Measurements from ENCODE around the gene ABCA13. TPM values are rescaled to one million over a fixed set of nuclear protein-coding genes. Genes with fewer than 3 reads are reported as not detected.

The ABCA13 gene
- total RNA-seq, 1 experiment from 2014 or later, result 1.7 TPM

- no TSS peak for BruUV-seq (replicated peaks)
- H3K27ac ChIP-seq (ENCODE audit: low read length), result no peak overlapping the region
- ATAC-seq (no peak), DNase-seq (ENCODE audit: low read depth, low spot score) (no peak)
- in situ Hi-C loops (cut with HindIII; ENCODE audit: low pct_unique_long_range_greater_than_20kb, low sequenced_read_pairs), result no loop called here
- H3K9me3 ChIP-seq (ENCODE audit: control insufficient read depth, insufficient read depth, low read depth, low read length), result no peaks in the 10 kb centered on the region
- H3K4me1 ChIP-seq (ENCODE audit: control insufficient read depth, insufficient read depth, low read length), result no peaks in the 10 kb centered on the region
- peaks cover 12% of the 10 kb centered on the region; the same call in 1 of the 2 replicates for H3K27me3 ChIP-seq (ENCODE audit: control insufficient read depth, insufficient read depth, low read length)
- H3K4me3 ChIP-seq (ENCODE audit: low read depth in 2 of 2, low read length in 2 of 2), result no peak overlapping the region
- ChIA-PET POLR2A (no interaction called here), CTCF (no interaction called here)
- intact Hi-C loops (cut with micrococcal nuclease; ENCODE audit: unreplicated experiment), result no loop called here
- H3K36me3 ChIP-seq (ENCODE audit: control insufficient read depth, insufficient read depth, low read length), result no peaks in the 10 kb centered on the region
- TF ChIP-seq SIN3A (IDR thresholded peaks at IDR 0.05; ENCODE audit: borderline replicate concordance, insufficient read depth, low read depth, low read length), result no peak
- TF ChIP-seq POLR2AphosphoS5 (IDR thresholded peaks at IDR 0.05; ENCODE audit: low read depth, low read length), result no peak
Observed at GRCh38 chr7:48280100-48280499, 108.8 kb downstream of the ABCA13 start.

- intact Hi-C loops (cut with micrococcal nuclease; ENCODE audit: unreplicated experiment) (no loop called here), in situ Hi-C loops (cut with HindIII; ENCODE audit: low pct_unique_long_range_greater_than_20kb, low sequenced_read_pairs) (no loop called here)
- Histone ChIP-seq H3K36me3 (ENCODE audit: control insufficient read depth, insufficient read depth, low read length) (no peaks in the 10 kb centered on the region), H3K27me3 (ENCODE audit: control insufficient read depth, insufficient read depth, low read length) (no peaks in the 10 kb centered on the region; the same call in 1 of the 2 replicates), H3K27ac (ENCODE audit: low read length) (no peak overlapping the region), H3K9me3 (ENCODE audit: control insufficient read depth, insufficient read depth, low read depth, low read length) (no peaks in the 10 kb centered on the region), H3K4me1 (ENCODE audit: control insufficient read depth, insufficient read depth, low read length) (no peaks in the 10 kb centered on the region), H3K4me3 (ENCODE audit: low read depth in 2 of 2, low read length in 2 of 2) (no peak overlapping the region)
- ATAC-seq, result no peak
- CTCF ChIA-PET, result no interaction called here
- no TSS peak for BruUV-seq (replicated peaks)
- DNase-seq (ENCODE audit: low read depth, low spot score), result no peak
- POLR2A ChIA-PET, result no interaction called here
- TF ChIP-seq SIN3A (IDR thresholded peaks at IDR 0.05; ENCODE audit: borderline replicate concordance, insufficient read depth, low read depth, low read length) (no peak), TCF7L2 (IDR thresholded peaks at IDR 0.05; ENCODE audit: low read depth, low read length) (no peak), POLR2AphosphoS5 (IDR thresholded peaks at IDR 0.05; ENCODE audit: low read depth, low read length) (no peak), REST (IDR thresholded peaks at IDR 0.05; ENCODE audit: insufficient read depth in 1 of 2, low read depth in 2 of 2, low read length in 1 of 2) (no peak), CTCF (IDR thresholded peaks at IDR 0.05) (no peak)
Observed at GRCh38 chr7:48285373-48285772, 114.1 kb downstream of the ABCA13 start.

GRCh38 chr7:48286836-48287235 lies 115.6 kb downstream of the ABCA13 start:
- Histone ChIP-seq H3K4me1 (ENCODE audit: control insufficient read depth, insufficient read depth, low read length) (no peaks in the 10 kb centered on the region), H3K4me3 (ENCODE audit: low read depth in 2 of 2, low read length in 2 of 2) (no peak overlapping the region), H3K36me3 (ENCODE audit: control insufficient read depth, insufficient read depth, low read length) (no peaks in the 10 kb centered on the region), H3K9me3 (ENCODE audit: control insufficient read depth, insufficient read depth, low read depth, low read length) (no peaks in the 10 kb centered on the region), H3K27me3 (ENCODE audit: control insufficient read depth, insufficient read depth, low read length) (no peaks in the 10 kb centered on the region; the same call in 1 of the 2 replicates), H3K27ac (ENCODE audit: low read length) (no peak overlapping the region)
- TF ChIP-seq TCF7L2 (IDR thresholded peaks at IDR 0.05; ENCODE audit: low read depth, low read length) (no peak), REST (IDR thresholded peaks at IDR 0.05; ENCODE audit: insufficient read depth in 1 of 2, low read depth in 2 of 2, low read length in 1 of 2) (no peak), POLR2AphosphoS5 (IDR thresholded peaks at IDR 0.05; ENCODE audit: low read depth, low read length) (no peak), SIN3A (IDR thresholded peaks at IDR 0.05; ENCODE audit: borderline replicate concordance, insufficient read depth, low read depth, low read length) (no peak), CTCF (IDR thresholded peaks at IDR 0.05) (no peak)
- ChIA-PET CTCF (no interaction called here), POLR2A (no interaction called here)
- intact Hi-C loops (cut with micrococcal nuclease; ENCODE audit: unreplicated experiment), result no loop called here
- BruUV-seq (replicated peaks), result no TSS peak
- in situ Hi-C loops (cut with HindIII; ENCODE audit: low pct_unique_long_range_greater_than_20kb, low sequenced_read_pairs), result no loop called here
- no peak for DNase-seq (ENCODE audit: low read depth, low spot score)
- no peak for ATAC-seq

All from Panc1 (cell line).